Naive thymus-derived CD8-positive, alpha-beta T cell (primary cell): ENCODE measurements around the gene RIBC2. TPM values are rescaled to one million over a fixed set of nuclear protein-coding genes. Genes with fewer than 3 reads are reported as not detected.

Experiments used
- ATAC-seq, 2 donors: fragments of 150-1000 bp; cut with Tn5 transposase in 1 of 2; sonication (Bioruptor Pico), chemical (Tn5 transposase) in 1 of 2; 1 replicate in 1 of 2; 2 replicates in 1 of 2; pipeline ENCODE4 v1.10.0; 2021; ENCODE audit warnings: mild to moderate bottlenecking in 2 of 2, moderate library complexity in 2 of 2
- POLR2A ChIA-PET: fragments of 350-600 bp; sonication (Branson Sonifier 250); formaldehyde crosslinking; loops from one replicate; lab custom pipeline; 2021; ENCODE audit warnings: antibody characterized with exemption; lab: Charles Lee
- DNase-seq, 10 donors: peaks; one replicate each; pipeline versions ENCODE4 v3.0.0 to v3.0.0-alpha.2; 2020 to 2022
- H3K27ac Mint-ChIP-seq, 10 donors: one replicate each; pipeline ENCODE4 v1.8.0; 2020 to 2022; ENCODE audit warnings: mild to moderate bottlenecking in 10 of 10, mixed read lengths in 10 of 10, moderate library complexity in 4 of 10, inconsistent platforms in 1 of 10
- H3K27me3 Mint-ChIP-seq, 5 donors: one replicate each; pipeline ENCODE4 v1.8.0; 2021 to 2022; ENCODE audit warnings: mixed read lengths in 5 of 5
- H3K36me3 Mint-ChIP-seq, 3 donors: one replicate each; pipeline ENCODE4 v1.8.0; 2020 to 2022; ENCODE audit warnings: mixed read lengths in 3 of 3, mild to moderate bottlenecking in 2 of 3, inconsistent platforms in 1 of 3
- H3K4me1 Mint-ChIP-seq, 4 donors: one replicate each; pipeline ENCODE4 v1.8.0; 2021 to 2022; ENCODE audit warnings: mixed read lengths in 4 of 4
- H3K4me3 Mint-ChIP-seq, 10 donors: one replicate each; pipeline ENCODE4 v1.8.0; 2020 to 2022; ENCODE audit warnings: mild to moderate bottlenecking in 10 of 10, mixed read lengths in 10 of 10, moderate library complexity in 6 of 10, inconsistent platforms in 1 of 10
- H3K9me3 Mint-ChIP-seq, 9 donors: one replicate each; pipeline ENCODE4 v1.8.0; 2020 to 2022; ENCODE audit warnings: mixed read lengths in 9 of 9, mild to moderate bottlenecking in 3 of 9, inconsistent platforms in 1 of 9, moderate library complexity in 1 of 9
- polyA plus RNA-seq, 3 donors: library from polyadenylated mRNA; unstranded; fragments of 300-500 nt; fragmentation: Illumina TruSeq; gene quantifications; one replicate each; pipeline ENCODE4 v1.2.3, GENCODE V29; 2021
- total RNA-seq, 8 experiments: library from RNA in 2 of 8; stranded (reverse) in 2 of 8; gene quantifications; one replicate each; pipeline ENCODE4 v1.2.3 and lab custom pipeline; 2021 to 2026

Gene RIBC2
- total and polyA plus RNA-seq, 5 experiments from 2014 or later = not detected

- Mint-ChIP-seq H3K27me3 (peaks cover 0 to 6% (median 4%) of the 10 kb centered on the region in 5 donors), H3K36me3 (peaks cover 0 to 8% (median 6%) of the 10 kb centered on the region in 3 donors), H3K9me3 (peaks cover 0 to 17% (median 4%) of the 10 kb centered on the region in 9 donors), H3K27ac (no peak overlapping the region), H3K4me1 (peaks cover 0 to 3% (median 0%) of the 10 kb centered on the region in 4 donors), H3K4me3 (no peak overlapping the region)
- POLR2A ChIA-PET = no interaction called here
- ATAC-seq = no peak
- no peak for DNase-seq
Measured at GRCh38 chr22:45469281-45470073, 56.0 kb downstream of the RIBC2 start.

- ATAC-seq = no peak
- Mint-ChIP-seq H3K4me1 (no peaks in the 10 kb centered on the region), H3K27me3 (peaks cover 2 to 18% (median 5%) of the 10 kb centered on the region in 5 donors), H3K27ac (no peak overlapping the region), H3K9me3 (peaks cover 0 to 17% (median 3%) of the 10 kb centered on the region in 9 donors), H3K4me3 (no peak overlapping the region), H3K36me3 (peaks cover 0 to 8% (median 4%) of the 10 kb centered on the region in 3 donors)
- POLR2A ChIA-PET = no interaction called here
- DNase-seq = no peak
Measured at GRCh38 chr22:45470871-45471270, 57.4 kb downstream of the RIBC2 start.

GRCh38 chr22:45472426-45472825, 58.9 kb downstream of the RIBC2 start:
- H3K36me3 Mint-ChIP-seq = peaks cover 0 to 8% (median 4%) of the 10 kb centered on the region in 3 donors
- peaks cover 5 to 29% (median 9%) of the 10 kb centered on the region in 5 donors for H3K27me3 Mint-ChIP-seq
- POLR2A ChIA-PET = no interaction called here
- H3K4me3 Mint-ChIP-seq = no peak overlapping the region
- DNase-seq (no peak), ATAC-seq (no peak)
- H3K27ac Mint-ChIP-seq = no peak overlapping the region
- no peaks in the 10 kb centered on the region for H3K4me1 Mint-ChIP-seq
- H3K9me3 Mint-ChIP-seq = peaks cover 0 to 10% (median 2%) of the 10 kb centered on the region in 9 donors

GRCh38 chr22:45473626-45474237, 60.2 kb downstream of the RIBC2 start:
- H3K9me3 Mint-ChIP-seq = peaks cover 0 to under 1% (median 0%) of the 10 kb centered on the region in 9 donors
- H3K27me3 Mint-ChIP-seq = peaks cover 5 to 40% (median 11%) of the 10 kb centered on the region in 5 donors
- no peak overlapping the region for H3K4me3 Mint-ChIP-seq
- no peaks in the 10 kb centered on the region for H3K4me1 Mint-ChIP-seq
- POLR2A ChIA-PET = no interaction called here
- DNase-seq = no peak
- H3K27ac Mint-ChIP-seq = no peak overlapping the region
- ATAC-seq = no peak
- no peaks in the 10 kb centered on the region for H3K36me3 Mint-ChIP-seq

- Mint-ChIP-seq H3K36me3 (no peaks in the 10 kb centered on the region), H3K9me3 (no peaks in the 10 kb centered on the region), H3K4me1 (no peaks in the 10 kb centered on the region), H3K4me3 (no peak overlapping the region), H3K27me3 (peaks cover 5 to 40% (median 11%) of the 10 kb centered on the region in 5 donors), H3K27ac (no peak overlapping the region)
- POLR2A ChIA-PET = no interaction called here
- no peak for DNase-seq
- ATAC-seq = no peak
Measured at GRCh38 chr22:45475063-45475747, 61.7 kb downstream of the RIBC2 start.

GRCh38 chr22:45475851-45476514, 62.5 kb downstream of the RIBC2 start:
- H3K4me1 Mint-ChIP-seq = no peaks in the 10 kb centered on the region
- POLR2A ChIA-PET = no interaction called here

GRCh38 chr22:45476814-45477213, 63.3 kb downstream of the RIBC2 start:
- no peak for ATAC-seq
- POLR2A ChIA-PET = no interaction called here

More at GRCh38 chr22:45475851-45476514, 62.5 kb downstream of the RIBC2 start:
- Mint-ChIP-seq H3K4me3 (no peak overlapping the region), H3K27me3 (peaks cover 7 to 40% (median 12%) of the 10 kb centered on the region in 5 donors), H3K27ac (no peak overlapping the region), H3K9me3 (no peaks in the 10 kb centered on the region), H3K36me3 (no peaks in the 10 kb centered on the region)
- DNase-seq = no peak
- ATAC-seq = no peak

GRCh38 chr22:45477366-45478107, 64.0 kb downstream of the RIBC2 start:
- no peak for ATAC-seq
- POLR2A ChIA-PET = no interaction called here
- no peaks in the 10 kb centered on the region for H3K36me3 Mint-ChIP-seq
- DNase-seq = no peak
- H3K27ac Mint-ChIP-seq = no peak overlapping the region
- no peak overlapping the region for H3K4me3 Mint-ChIP-seq
- peaks cover 7 to 40% (median 12%) of the 10 kb centered on the region in 5 donors for H3K27me3 Mint-ChIP-seq
- no peaks in the 10 kb centered on the region for H3K9me3 Mint-ChIP-seq
- H3K4me1 Mint-ChIP-seq = no peaks in the 10 kb centered on the region

More at GRCh38 chr22:45476814-45477213, 63.3 kb downstream of the RIBC2 start:
- no peak for DNase-seq
- no peaks in the 10 kb centered on the region for H3K9me3 Mint-ChIP-seq
- no peaks in the 10 kb centered on the region for H3K4me1 Mint-ChIP-seq
- no peak overlapping the region for H3K27ac Mint-ChIP-seq
- H3K36me3 Mint-ChIP-seq = no peaks in the 10 kb centered on the region
- H3K4me3 Mint-ChIP-seq = no peak overlapping the region
- peaks cover 7 to 40% (median 12%) of the 10 kb centered on the region in 5 donors for H3K27me3 Mint-ChIP-seq

GRCh38 chr22:45478108-45478771, 64.7 kb downstream of the RIBC2 start:
- no peak overlapping the region for H3K27ac Mint-ChIP-seq
- no peaks in the 10 kb centered on the region for H3K9me3 Mint-ChIP-seq
- H3K4me1 Mint-ChIP-seq = no peaks in the 10 kb centered on the region
- H3K27me3 Mint-ChIP-seq = peaks cover 10 to 42% (median 15%) of the 10 kb centered on the region in 5 donors
- ATAC-seq = no peak
- DNase-seq = no peak
- no peaks in the 10 kb centered on the region for H3K36me3 Mint-ChIP-seq
- POLR2A ChIA-PET = no interaction called here
- no peak overlapping the region for H3K4me3 Mint-ChIP-seq

GRCh38 chr22:45480717-45481116, 67.2 kb downstream of the RIBC2 start:
- DNase-seq (no peak), ATAC-seq (no peak)
- Mint-ChIP-seq H3K4me1 (no peaks in the 10 kb centered on the region), H3K9me3 (no peaks in the 10 kb centered on the region), H3K27ac (no peak overlapping the region), H3K36me3 (no peaks in the 10 kb centered on the region), H3K27me3 (peaks cover 10 to 39% (median 17%) of the 10 kb centered on the region in 5 donors), H3K4me3 (no peak overlapping the region)
- POLR2A ChIA-PET = no interaction called here

- Mint-ChIP-seq H3K36me3 (no peaks in the 10 kb centered on the region), H3K4me1 (no peaks in the 10 kb centered on the region), H3K9me3 (no peaks in the 10 kb centered on the region), H3K27me3 (peaks cover 9 to 33% (median 17%) of the 10 kb centered on the region in 5 donors), H3K27ac (no peak overlapping the region), H3K4me3 (no peak overlapping the region)
- DNase-seq (no peak), ATAC-seq (no peak)
- POLR2A ChIA-PET = no interaction called here
Measured at GRCh38 chr22:45481661-45482060, 68.2 kb downstream of the RIBC2 start.
